Dendritic cell treated with granulocyte-macrophage colony-stimulating factor and Interleukin-4, amounts not matched to agents 40 ng/mL and 50 ng/mL, for 4 days (primary cell): ENCODE data around the gene FRS2.

Source experiments
- H3K27ac Mint-ChIP-seq: one replicate; pipeline ENCODE4 v1.8.0; 2022; ENCODE audit warnings: mild to moderate bottlenecking, mixed read lengths
- H3K27me3 Mint-ChIP-seq: one replicate; pipeline ENCODE4 v1.8.0; 2022; ENCODE audit warnings: mild to moderate bottlenecking, mixed read lengths
- H3K36me3 Mint-ChIP-seq: one replicate; pipeline ENCODE4 v1.8.0; 2022; ENCODE audit warnings: low read depth, mixed read lengths
- H3K4me1 Mint-ChIP-seq: one replicate; pipeline ENCODE4 v1.8.0; 2022; ENCODE audit warnings: low read depth, mixed read lengths
- H3K4me3 Mint-ChIP-seq: one replicate; pipeline ENCODE4 v1.8.0; 2022; ENCODE audit warnings: mild to moderate bottlenecking, moderate library complexity, mixed read lengths
- H3K9me3 Mint-ChIP-seq: one replicate; pipeline ENCODE4 v1.8.0; 2022; ENCODE audit warnings: mixed read lengths
- intact Hi-C: fragments of 100-400 bp; cut with micrococcal nuclease; formaldehyde crosslinking; loops from one replicate; pipeline ENCODE4 v1.15.0; 2022

FRS2 gene

GRCh38 chr12:69610126-69610525 lies 139.9 kb downstream of the FRS2 start:
- peaks cover 1% of the 10 kb centered on the region for H3K9me3 Mint-ChIP-seq
- H3K27me3 Mint-ChIP-seq = no peaks in the 10 kb centered on the region
- intact Hi-C loops = no loop called here
- peaks cover 1% of the 10 kb centered on the region for H3K4me1 Mint-ChIP-seq
- H3K4me3 Mint-ChIP-seq = no peak overlapping the region
- H3K27ac Mint-ChIP-seq = no peak overlapping the region
- H3K36me3 Mint-ChIP-seq = no peaks in the 10 kb centered on the region

- Mint-ChIP-seq H3K27me3 (no peaks in the 10 kb centered on the region), H3K36me3 (no peaks in the 10 kb centered on the region), H3K9me3 (peaks cover 7% of the 10 kb centered on the region), H3K4me1 (peaks cover 7% of the 10 kb centered on the region), H3K27ac (no peak within 1 kb of the TSS), H3K4me3 (no peak within 1 kb of the TSS)
- intact Hi-C loops = no loop called here
These were observed 140.5 kb downstream of the FRS2 start, which contains the start of gene LRRC10 for GRCh38 chr12:69610729-69611128. Gene LRRC10 (minus strand): TSS chr12:69610907. CDS start chr12:69610838, 69 bp downstream.

GRCh38 chr12:69613351-69613750 lies 143.2 kb downstream of the FRS2 start:
- Mint-ChIP-seq H3K4me1 (peaks cover 15% of the 10 kb centered on the region), H3K27ac (no peak overlapping the region), H3K4me3 (no peak overlapping the region), H3K9me3 (peaks cover 7% of the 10 kb centered on the region), H3K36me3 (no peaks in the 10 kb centered on the region), H3K27me3 (peaks cover 2% of the 10 kb centered on the region)
- intact Hi-C loops = no loop called here

GRCh38 chr12:69616025-69616424 lies 145.8 kb downstream of the FRS2 start:
- Mint-ChIP-seq H3K36me3 (no peaks in the 10 kb centered on the region), H3K4me1 (peaks cover 15% of the 10 kb centered on the region), H3K27ac (peak overlapping the region; percentile 73), H3K9me3 (peaks cover 7% of the 10 kb centered on the region), H3K27me3 (peaks cover 2% of the 10 kb centered on the region), H3K4me3 (peak overlapping the region; percentile 45)
- intact Hi-C loops = no loop called here

GRCh38 chr12:69619050-69619449 lies 148.9 kb downstream of the FRS2 start:
- H3K9me3 Mint-ChIP-seq = peaks cover 7% of the 10 kb centered on the region
- no peak overlapping the region for H3K4me3 Mint-ChIP-seq
- H3K27me3 Mint-ChIP-seq = peaks cover 2% of the 10 kb centered on the region
- H3K36me3 Mint-ChIP-seq = no peaks in the 10 kb centered on the region
- H3K4me1 Mint-ChIP-seq = peaks cover 15% of the 10 kb centered on the region
- intact Hi-C loops = no loop called here
- no peak overlapping the region for H3K27ac Mint-ChIP-seq

- Mint-ChIP-seq H3K27me3 (peaks cover 2% of the 10 kb centered on the region), H3K9me3 (peaks cover 6% of the 10 kb centered on the region), H3K4me1 (peaks cover 15% of the 10 kb centered on the region), H3K4me3 (no peak overlapping the region), H3K36me3 (no peaks in the 10 kb centered on the region), H3K27ac (no peak overlapping the region)
- intact Hi-C loops = no loop called here
These were observed 149.9 kb downstream of the FRS2 start for GRCh38 chr12:69620077-69620476.

- Mint-ChIP-seq H3K27me3 (peaks cover 2% of the 10 kb centered on the region), H3K4me1 (peaks cover 6% of the 10 kb centered on the region), H3K27ac (no peak overlapping the region), H3K4me3 (no peak overlapping the region), H3K9me3 (no peaks in the 10 kb centered on the region), H3K36me3 (no peaks in the 10 kb centered on the region)
- intact Hi-C loops = no loop called here
These were observed 150.7 kb downstream of the FRS2 start for GRCh38 chr12:69620921-69621320.

GRCh38 chr12:69621551-69621950 lies 151.4 kb downstream of the FRS2 start:
- H3K27me3 Mint-ChIP-seq = peaks cover 2% of the 10 kb centered on the region
- no peak overlapping the region for H3K27ac Mint-ChIP-seq
- H3K9me3 Mint-ChIP-seq = no peaks in the 10 kb centered on the region
- H3K36me3 Mint-ChIP-seq = no peaks in the 10 kb centered on the region
- H3K4me1 Mint-ChIP-seq = no peaks in the 10 kb centered on the region
- intact Hi-C loops = no loop called here
- no peak overlapping the region for H3K4me3 Mint-ChIP-seq

- H3K4me3 Mint-ChIP-seq = no peak overlapping the region
- H3K27me3 Mint-ChIP-seq = no peaks in the 10 kb centered on the region
- H3K9me3 Mint-ChIP-seq = no peaks in the 10 kb centered on the region
- peaks cover 5% of the 10 kb centered on the region for H3K4me1 Mint-ChIP-seq
- no peak overlapping the region for H3K27ac Mint-ChIP-seq
- H3K36me3 Mint-ChIP-seq = no peaks in the 10 kb centered on the region
- intact Hi-C loops = no loop called here
These were observed 153.8 kb downstream of the FRS2 start for GRCh38 chr12:69623970-69624369.

- H3K27ac Mint-ChIP-seq = no peak overlapping the region
- peaks cover 7% of the 10 kb centered on the region for H3K4me1 Mint-ChIP-seq
- H3K4me3 Mint-ChIP-seq = no peak overlapping the region
- intact Hi-C loops = no loop called here
- H3K9me3 Mint-ChIP-seq = no peaks in the 10 kb centered on the region
- H3K27me3 Mint-ChIP-seq = no peaks in the 10 kb centered on the region
- no peaks in the 10 kb centered on the region for H3K36me3 Mint-ChIP-seq
These were observed 157.3 kb downstream of the FRS2 start for GRCh38 chr12:69627501-69627900.
